ENCODE measurements around the gene TNIK.
A peak's percentile ranks its signal among the peaks of the same experiment; 100 is the strongest.

The TNIK gene

DNA sequence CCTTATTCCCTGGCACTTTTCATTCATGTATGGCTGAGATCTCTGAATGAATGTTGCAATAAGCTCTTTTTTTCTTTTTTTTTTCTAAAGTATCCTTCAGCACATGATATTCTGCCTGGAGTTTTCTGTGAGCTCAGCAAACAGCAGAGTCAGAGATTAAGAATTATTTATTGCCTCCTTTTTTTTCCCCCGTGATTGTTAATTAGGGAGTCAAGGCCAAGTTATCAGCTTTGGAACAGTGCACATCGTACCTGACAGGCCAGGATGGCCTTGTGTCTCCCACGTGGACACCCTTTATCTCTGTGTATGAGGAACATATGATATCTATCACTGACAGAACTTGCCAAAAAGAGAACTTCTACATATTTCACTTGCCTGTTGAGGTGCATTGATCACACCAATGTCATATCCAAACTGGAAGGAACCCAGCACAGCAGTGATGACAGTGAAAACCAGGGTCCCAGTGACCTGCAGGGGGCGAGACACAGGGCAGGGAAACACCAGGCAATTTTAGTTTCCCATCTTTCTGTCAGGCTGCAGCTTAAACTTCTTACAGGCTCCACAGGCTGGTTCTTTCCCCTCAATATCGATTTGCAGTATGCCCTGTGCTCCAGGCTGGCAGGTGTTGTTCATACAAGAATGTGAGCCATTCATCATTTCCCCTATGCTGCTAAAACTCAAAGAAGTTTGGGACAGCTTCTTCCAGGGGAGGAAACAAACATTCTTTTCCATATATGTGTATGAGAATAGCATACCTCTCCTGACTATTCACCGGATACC lies 441.9 kb downstream of the TNIK start:
- no peak overlapping the region for H3K27ac ChIP-seq
- TF ChIP-seq ZFX (IDR thresholded peaks at IDR 0.05) (no peak), CTCF (conservative IDR thresholded peaks at IDR 0.05) (peak; percentile 43)

GRCh38 chr3:171013822-171014748 lies 446.1 kb downstream of the TNIK start:
- no peak overlapping the region for H3K27ac ChIP-seq
- TF ChIP-seq CTCF (conservative IDR thresholded peaks at IDR 0.05) = no peak
- TF ChIP-seq ZFX (IDR thresholded peaks at IDR 0.05) = no peak

- no peak overlapping the region for H3K27ac ChIP-seq
- TF ChIP-seq ZFX (IDR thresholded peaks at IDR 0.05) (no peak), CTCF (conservative IDR thresholded peaks at IDR 0.05) (no peak)
Observed at GRCh38 chr3:171011873-171012336, 448.3 kb downstream of the TNIK start.
